Iris pigment epithelial cell (primary cell): ENCODE results near the gene SRP72.
"Not testable (repeated sequence)": the region's sequence is repeated elsewhere in the genome, so short reads cannot be mapped to it uniquely, and the experiment has no call there.

Experiments used
- DNase-seq: peaks from one replicate; pipeline ENCODE4 v3.0.0-alpha.2; 2011; ENCODE audit warnings: low read depth

Gene SRP72

DNA sequence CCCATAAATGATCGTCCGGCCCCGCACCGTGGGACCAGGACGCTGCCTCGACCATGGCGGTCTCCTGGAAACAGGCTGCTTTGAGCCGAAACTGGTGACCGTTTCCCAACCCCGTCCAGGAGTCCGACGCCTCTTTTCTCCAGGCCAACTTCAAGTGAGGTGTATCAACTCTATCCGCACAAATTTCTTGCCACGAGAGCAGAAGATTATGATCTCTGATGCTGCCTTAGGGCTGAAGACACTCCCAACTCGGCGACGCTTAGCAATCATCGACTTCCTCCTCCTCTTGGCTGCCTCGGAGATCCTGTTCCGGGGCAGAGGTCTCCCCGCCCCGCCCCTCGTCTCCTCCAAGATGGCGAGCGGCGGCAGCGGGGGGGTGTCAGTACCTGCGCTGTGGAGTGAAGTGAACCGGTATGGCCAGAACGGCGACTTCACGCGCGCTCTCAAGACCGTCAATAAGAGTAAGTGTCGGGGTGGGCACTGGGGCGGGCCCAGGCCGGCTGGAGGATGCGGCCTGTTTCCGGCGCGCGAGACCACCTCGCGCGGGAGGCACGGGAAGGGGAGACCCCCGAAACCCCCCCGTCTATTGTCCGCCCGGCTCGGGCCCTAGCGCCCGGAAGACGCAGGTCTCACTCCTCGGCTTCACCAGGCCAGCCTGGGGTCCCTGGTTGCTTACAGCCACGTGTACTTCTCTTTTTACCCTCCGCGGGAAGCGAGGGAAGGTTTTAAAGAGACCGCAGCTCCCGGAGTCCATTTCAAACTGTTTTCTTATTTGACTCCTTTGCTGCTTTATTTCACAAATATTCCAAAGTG is at the start of gene SRP72:
SRP72 (plus strand) TSS at position 334 of the 813 bp plus-strand sequence; CDS start at position 353, 19 bp downstream.
- peak; percentile 94 for DNase-seq

GRCh38 chr4:56424176-56424575 is 43.2 kb upstream of the SRP72 start:
- no peak for DNase-seq

- peak; percentile 38 for DNase-seq
These were observed 42.5 kb upstream of the SRP72 start for GRCh38 chr4:56424697-56425514.

- DNase-seq: no peak
These were observed 41.9 kb upstream of the SRP72 start for GRCh38 chr4:56425518-56425917.

DNA sequence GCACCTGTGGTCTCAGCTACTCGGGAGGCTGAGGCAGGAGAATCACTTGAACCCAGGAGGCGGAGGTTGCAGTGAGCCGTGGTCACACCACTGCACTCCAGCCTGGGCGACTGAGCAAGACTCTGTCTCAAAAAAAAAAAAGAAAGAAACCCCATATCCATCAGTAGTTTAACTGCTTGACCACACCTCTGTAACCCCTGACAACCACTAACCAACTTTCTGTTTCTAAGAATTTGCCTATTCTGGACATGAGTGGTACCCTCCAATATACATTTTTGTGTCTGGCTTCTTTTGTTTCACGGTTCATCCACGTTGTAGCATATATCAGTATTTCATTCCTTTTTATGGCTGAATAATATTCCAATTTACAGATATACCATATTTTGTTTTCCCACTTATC is 41.1 kb upstream of the SRP72 start:
- DNase-seq: no peak

- no peak for DNase-seq
These were observed 40.2 kb upstream of the SRP72 start for GRCh38 chr4:56427179-56427578.

DNA sequence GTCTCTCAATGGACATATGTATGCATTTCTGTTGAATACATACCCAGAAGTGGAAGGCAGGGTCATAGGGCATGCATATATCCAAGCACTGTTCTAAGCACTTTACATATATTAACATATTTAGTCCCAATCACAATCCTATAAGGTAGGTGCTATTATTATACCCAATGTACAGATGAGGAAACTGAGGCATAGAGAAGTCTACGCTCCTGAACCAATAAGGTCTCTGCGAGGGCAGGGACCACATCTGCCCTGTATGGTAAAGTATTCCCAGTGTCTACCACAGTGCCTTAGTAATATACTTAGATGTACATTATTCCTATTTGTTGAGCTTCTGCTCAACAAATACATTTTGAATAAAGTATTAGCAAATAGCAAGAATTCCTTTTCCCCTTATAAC is 37.2 kb upstream of the SRP72 start:
- no peak for DNase-seq

DNA sequence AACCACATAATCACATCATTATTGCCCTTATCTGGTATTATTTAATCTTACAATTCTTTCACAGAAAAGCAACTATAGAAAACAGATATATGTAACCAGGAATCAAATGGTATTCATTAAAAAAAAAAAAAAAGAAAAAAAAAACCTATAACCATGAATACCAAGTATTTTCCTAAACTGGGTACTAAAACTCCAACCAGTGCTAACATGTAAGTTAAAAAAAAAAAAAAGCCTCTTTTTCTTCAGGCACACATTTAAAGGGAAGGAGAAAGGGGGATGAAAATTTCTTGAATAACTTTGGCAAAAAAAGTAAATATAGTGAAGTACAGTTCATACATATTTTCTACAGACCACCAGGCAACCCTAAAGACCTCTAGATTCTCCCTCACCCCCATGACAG is 34.1 kb upstream of the SRP72 start:
- no peak for DNase-seq

GRCh38 chr4:56434599-56435139 is 32.7 kb upstream of the SRP72 start:
- peak; percentile 82 for DNase-seq

DNA sequence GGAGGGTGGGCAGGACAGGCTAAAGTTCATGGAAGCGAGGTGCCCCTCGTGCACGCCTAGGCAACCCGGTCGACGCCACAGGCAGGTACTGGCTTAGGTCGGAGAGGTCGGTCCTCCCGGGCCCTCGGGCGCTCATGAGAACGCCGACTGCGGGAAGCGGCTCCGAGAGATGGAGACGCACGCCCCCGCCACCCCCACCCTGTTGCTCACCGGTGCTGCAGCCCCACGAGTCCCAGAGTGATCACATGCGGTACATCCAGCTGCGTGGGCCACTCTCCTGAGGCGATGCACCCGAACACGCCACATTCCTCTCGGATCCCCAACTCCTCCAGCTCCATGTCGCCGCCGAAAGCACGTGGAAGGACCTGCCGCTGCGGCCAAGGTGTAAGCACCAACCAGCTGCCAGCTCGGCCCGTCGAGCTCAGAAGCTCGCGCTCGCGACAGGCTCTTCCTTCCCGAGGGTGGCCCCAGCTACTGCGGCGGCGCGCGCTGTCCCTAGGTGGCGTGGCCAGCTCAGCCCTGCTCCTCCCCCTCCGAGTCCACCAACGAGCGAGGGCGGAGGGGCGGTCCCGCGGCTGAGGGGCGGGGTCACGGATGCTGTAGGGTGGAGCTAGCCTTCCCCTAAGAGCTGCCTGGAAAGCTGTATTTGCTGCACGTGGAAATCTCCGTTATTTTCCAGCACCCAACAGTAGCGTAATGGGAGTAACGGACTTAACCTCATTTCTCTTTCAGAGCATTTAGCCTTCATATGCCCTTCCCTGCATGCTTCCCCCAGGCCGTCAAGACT is 32.1 kb upstream of the SRP72 start, which contains the start of gene PPAT:
PPAT (minus strand) TSS at position 476 of the 787 bp plus-strand sequence; CDS start at position 338, 138 bp downstream.
- peak; percentile 99 for DNase-seq

GRCh38 chr4:56438766-56439165 is 28.7 kb upstream of the SRP72 start:
- peak; percentile 18 for DNase-seq

GRCh38 chr4:56440983-56441382 is 26.4 kb upstream of the SRP72 start:
- DNase-seq: no peak

DNA sequence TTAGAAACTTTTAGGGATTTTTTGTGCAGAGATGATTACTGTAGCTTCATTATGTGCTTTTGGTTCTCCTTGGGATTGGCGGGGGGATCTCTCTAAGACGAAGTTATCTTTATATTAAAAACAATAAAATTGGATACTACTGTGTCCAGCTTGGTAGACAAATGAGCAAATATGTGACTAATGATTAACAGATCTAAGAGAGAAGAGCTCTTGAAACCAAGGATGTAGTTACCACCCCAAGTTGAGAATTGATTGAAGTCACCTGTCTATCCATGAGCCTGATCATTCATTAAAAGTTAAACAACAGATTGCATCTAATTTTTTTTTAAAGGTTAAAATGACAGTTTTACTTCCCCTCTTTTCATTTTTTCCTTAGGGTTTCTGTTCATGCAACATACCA is 22.7 kb upstream of the SRP72 start:
- DNase-seq: no peak

DNA sequence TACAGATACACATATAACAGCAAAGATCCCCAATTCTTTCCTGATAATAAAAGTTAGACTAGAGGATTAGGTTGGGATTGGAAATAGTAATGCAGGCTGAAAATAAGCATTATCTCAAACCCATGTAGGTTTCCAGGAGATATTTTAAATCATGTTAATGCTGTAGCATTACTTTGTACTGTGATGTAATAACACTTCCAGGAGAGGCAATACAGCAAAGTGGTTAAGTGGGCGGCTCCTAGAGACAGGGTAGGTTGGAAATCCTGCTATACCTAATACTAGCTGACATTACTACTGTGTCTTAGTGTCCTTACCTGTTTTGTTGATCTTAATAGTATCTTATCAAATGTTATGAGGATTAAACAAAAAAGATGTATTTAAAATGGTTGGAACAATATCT is 21.7 kb upstream of the SRP72 start:
- DNase-seq: no peak

GRCh38 chr4:56448301-56448700 is 19.1 kb upstream of the SRP72 start:
- peak; percentile 56 for DNase-seq

DNA sequence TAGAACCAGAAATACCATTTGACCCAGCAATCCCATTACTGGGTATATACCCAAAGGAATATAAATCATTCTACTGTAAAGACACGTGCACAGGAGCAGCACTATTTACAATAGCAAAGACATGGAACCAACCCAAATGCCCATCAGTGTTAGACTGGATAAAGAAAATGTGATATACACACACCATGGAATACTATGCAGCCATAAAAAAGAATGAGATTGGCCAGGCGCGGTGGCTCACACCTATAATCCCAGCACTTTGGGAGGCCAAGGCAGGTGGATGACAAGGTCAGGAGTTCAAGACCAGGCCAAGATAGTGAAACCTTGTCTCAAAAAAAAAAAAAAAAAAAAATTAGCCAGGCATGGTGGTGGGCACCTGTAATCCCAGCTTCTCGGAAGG is 17.9 kb upstream of the SRP72 start:
- DNase-seq: not testable (repeated sequence)

- DNase-seq: no peak
These were observed 17.1 kb upstream of the SRP72 start for GRCh38 chr4:56450342-56450741.

DNA sequence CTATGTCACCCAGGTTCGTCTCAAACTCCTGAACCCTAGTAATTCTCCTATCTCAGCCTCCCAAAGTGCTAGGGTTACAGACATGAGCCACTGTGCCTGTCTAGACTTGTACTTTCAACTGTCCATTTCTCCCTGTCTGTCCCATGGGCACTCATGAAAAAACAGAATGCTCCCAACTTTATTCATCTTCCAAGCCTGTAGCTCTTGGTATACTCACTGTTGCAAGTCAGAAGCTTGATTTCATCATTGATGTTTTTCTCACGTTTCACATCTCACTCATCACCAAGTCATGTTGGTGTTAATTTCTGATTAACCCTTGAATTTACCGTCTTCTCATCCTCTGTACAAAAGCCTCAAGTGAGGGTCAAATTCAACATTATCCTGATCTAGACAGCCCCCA is 7.3 kb upstream of the SRP72 start:
- peak; percentile 10 for DNase-seq

DNA sequence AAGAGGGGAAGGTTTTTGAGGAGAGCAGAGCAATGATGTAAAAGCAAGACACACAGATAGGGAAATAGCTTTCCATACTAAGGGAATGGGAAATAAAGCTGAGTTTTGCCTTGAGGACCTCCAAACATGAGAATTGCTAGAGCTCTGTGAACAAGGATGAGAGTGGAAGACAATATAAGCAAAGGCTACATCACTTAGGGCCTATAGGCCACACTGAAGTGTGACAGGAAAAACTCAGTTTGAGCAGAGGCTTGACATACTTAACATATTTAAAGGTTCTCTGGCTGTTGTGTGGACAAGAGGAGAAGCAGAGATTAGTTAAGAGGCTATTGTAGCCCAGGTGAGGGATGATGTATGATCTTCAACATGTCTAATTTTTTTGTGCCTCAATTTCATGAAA is 5.3 kb upstream of the SRP72 start:
- DNase-seq: no peak

DNA sequence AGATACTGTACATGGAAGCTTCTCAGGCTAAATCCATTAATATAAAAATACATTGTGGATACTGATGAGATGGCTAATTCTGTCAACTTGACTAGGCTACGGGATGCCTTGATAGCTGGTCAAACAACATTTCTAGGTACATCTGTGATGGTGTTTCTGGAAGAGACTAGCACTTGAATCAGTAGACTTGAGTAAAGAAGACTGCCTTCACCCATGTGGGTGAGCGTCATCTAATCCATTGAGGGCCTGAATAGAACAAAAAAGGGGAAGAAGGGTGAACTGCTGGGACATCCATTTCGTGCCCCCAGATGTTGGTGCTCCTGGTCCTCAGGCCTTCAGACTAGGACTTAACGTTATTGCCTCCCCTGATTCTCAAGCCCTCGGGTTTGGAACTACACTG is 3.7 kb upstream of the SRP72 start:
- DNase-seq: no peak

- no peak for DNase-seq
These were observed 2.8 kb upstream of the SRP72 start for GRCh38 chr4:56464581-56464980.
